Measurements from ENCODE around the gene PTPRN2.

PTPRN2 gene

DNA sequence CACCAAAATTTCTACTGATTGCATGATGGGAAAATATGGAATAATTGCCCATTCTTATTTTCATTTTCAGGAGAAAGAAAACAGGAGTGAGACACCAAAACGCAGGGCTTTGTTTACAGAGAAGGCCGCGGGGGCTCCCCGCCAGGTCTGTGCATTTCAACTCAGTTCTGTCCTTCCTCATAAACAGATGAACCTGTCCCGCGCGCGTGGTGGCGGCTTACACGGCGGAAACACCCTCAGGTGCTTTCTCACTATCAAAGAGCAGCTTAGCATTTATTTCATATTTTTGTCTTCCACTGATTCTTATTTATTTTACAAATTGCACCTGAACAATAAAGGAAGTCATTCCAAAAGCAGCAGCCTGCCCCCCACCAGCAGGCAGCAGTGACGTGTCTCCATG lies 579.4 kb downstream of the PTPRN2 start:
- Histone ChIP-seq H2AFZ (no peak overlapping the region), H3K27ac (no peak overlapping the region), H3K9me3 (ENCODE audit: control insufficient read depth, low read length) (no peaks in the 10 kb centered on the region), H3K36me3 (ENCODE audit: control insufficient read depth, insufficient read depth, low read length) (no peaks in the 10 kb centered on the region), H3K79me2 (no peaks in the 10 kb centered on the region), H3K9ac (no peak overlapping the region), H3K4me3 (ENCODE audit: low read depth, low read length) (no peak overlapping the region), H3K4me1 (no peaks in the 10 kb centered on the region), H3K4me2 (ENCODE audit: low read length) (no peak overlapping the region), H3K27me3 (ENCODE audit: control insufficient read depth, insufficient read depth, low read length) (no peaks in the 10 kb centered on the region)
- TF ChIP-seq, protein P1, sequence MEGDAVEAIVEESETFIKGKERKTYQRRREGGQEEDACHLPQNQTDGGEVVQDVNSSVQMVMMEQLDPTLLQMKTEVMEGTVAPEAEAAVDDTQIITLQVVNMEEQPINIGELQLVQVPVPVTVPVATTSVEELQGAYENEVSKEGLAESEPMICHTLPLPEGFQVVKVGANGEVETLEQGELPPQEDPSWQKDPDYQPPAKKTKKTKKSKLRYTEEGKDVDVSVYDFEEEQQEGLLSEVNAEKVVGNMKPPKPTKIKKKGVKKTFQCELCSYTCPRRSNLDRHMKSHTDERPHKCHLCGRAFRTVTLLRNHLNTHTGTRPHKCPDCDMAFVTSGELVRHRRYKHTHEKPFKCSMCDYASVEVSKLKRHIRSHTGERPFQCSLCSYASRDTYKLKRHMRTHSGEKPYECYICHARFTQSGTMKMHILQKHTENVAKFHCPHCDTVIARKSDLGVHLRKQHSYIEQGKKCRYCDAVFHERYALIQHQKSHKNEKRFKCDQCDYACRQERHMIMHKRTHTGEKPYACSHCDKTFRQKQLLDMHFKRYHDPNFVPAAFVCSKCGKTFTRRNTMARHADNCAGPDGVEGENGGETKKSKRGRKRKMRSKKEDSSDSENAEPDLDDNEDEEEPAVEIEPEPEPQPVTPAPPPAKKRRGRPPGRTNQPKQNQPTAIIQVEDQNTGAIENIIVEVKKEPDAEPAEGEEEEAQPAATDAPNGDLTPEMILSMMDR (IDR thresholded peaks at IDR 0.05), result no peak

DNA sequence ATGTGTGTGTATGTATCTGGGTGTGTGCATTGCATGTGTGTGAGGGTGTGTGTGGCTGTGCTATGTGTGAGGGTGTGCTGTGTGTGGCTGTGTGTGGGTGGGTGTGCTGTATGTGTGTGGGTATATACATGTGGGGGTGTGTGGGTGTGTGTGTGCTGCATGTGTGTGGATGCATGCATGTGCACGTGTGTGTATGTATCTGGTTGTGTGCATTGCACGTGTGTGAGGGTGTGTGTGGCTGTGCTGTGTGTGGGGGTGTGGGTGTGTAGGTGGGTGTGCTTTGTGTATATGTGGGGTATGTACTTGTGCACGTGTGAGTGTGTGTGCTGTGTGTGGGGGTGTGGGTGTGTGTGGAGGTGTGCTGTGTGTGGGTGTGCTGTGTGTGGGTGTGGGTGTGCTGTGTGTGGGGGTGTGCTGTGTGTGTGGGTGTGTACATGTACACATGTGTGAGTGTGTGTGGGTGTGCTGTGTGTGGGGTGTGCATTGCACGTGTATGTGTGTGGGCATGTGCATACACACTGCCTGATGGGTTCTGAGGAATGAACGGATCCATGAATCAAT lies 579.8 kb downstream of the PTPRN2 start:
- Histone ChIP-seq H3K9me3 (ENCODE audit: control insufficient read depth, low read length) (no peaks in the 10 kb centered on the region), H3K4me2 (ENCODE audit: low read length) (no peak overlapping the region), H3K27ac (no peak overlapping the region), H3K36me3 (ENCODE audit: control insufficient read depth, insufficient read depth, low read length) (no peaks in the 10 kb centered on the region), H3K79me2 (no peaks in the 10 kb centered on the region), H3K4me3 (ENCODE audit: low read depth, low read length) (no peak overlapping the region), H3K4me1 (no peaks in the 10 kb centered on the region), H3K27me3 (ENCODE audit: control insufficient read depth, insufficient read depth, low read length) (no peaks in the 10 kb centered on the region), H3K9ac (no peak overlapping the region), H2AFZ (no peak overlapping the region)
- TF ChIP-seq, protein P1 (IDR thresholded peaks at IDR 0.05), result no peak

DNA sequence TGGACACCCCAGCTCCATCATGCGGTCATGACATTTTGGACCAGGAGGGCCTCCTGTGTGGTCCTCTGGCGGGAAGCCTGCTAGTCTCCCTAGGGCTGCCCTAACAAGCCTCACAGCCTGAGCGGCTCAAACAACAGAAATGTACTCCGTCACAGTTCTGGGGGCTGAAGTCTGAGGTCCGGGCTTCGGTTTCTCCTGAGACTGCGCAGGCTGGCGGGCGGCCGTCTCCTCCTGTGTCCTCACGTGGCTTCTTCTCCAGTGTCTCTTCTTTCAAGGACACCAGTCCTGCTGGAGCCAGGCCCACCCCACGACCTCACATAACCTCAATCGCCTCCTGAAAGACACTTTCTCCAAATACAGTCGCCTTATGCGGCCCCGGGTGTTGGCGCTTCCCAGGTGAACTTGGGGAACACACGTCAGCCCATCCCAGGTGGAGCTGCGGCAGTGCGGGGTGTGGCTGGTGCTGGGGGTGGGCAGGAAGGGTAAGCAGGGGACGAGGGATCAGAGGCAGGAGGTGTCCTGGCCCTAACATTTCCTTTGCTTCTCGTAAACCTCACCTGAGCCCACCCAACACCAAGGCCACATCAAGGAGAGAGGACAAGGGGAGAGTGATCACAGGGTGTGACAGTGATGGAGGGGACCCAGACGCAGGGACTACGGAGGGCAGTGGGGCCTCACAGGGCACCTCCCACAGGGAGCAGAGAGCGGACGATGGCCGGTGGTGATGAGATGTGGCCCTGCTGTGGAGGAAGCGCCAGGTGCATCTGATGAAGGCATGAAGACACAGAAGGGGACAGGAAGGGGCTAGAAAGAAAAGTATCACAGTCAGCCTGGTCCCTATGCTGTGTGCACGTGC lies 580.6 kb downstream of the PTPRN2 start:
- no peaks in the 10 kb centered on the region for H3K9me3 ChIP-seq (ENCODE audit: control insufficient read depth, low read length)
- H2AFZ ChIP-seq, result no peak overlapping the region
- H3K36me3 ChIP-seq (ENCODE audit: control insufficient read depth, insufficient read depth, low read length), result no peaks in the 10 kb centered on the region
- H3K27me3 ChIP-seq (ENCODE audit: control insufficient read depth, insufficient read depth, low read length), result no peaks in the 10 kb centered on the region
- H3K4me1 ChIP-seq, result no peaks in the 10 kb centered on the region
- TF ChIP-seq, protein P1 (IDR thresholded peaks at IDR 0.05), result no peak
- no peak overlapping the region for H3K4me3 ChIP-seq (ENCODE audit: low read depth, low read length)
- H3K27ac ChIP-seq, result no peak overlapping the region
- no peaks in the 10 kb centered on the region for H3K79me2 ChIP-seq
- H3K9ac ChIP-seq, result no peak overlapping the region
- H3K4me2 ChIP-seq (ENCODE audit: low read length), result no peak overlapping the region

DNA sequence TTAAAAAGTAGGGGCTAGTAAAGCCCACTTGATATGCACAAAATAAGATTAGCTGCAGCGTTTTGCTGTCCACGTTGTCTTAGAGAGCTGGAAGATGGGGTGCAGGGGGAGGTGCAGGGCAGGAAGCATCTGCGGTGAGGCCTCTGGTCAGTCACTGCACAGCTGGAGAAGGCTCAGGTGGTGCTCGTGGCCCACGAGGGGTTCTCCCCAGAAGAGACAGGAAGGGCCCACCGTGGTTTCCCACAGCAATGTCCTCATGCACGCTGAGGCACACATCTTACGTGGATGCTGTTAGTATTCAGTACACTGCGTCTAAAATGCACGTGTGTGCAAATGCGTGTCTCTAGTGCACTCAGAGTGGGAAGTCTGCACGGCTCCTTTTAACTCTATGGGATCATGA lies 582.1 kb downstream of the PTPRN2 start:
- Histone ChIP-seq H3K4me1 (no peaks in the 10 kb centered on the region), H2AFZ (no peak overlapping the region), H3K9me3 (ENCODE audit: control insufficient read depth, low read length) (no peaks in the 10 kb centered on the region)

More for the DNA sequence above, 582.1 kb downstream of the PTPRN2 start:
- H3K9ac ChIP-seq, result no peak overlapping the region
- no peaks in the 10 kb centered on the region for H3K79me2 ChIP-seq
- TF ChIP-seq, protein P1 (IDR thresholded peaks at IDR 0.05), result no peak
- no peak overlapping the region for H3K4me2 ChIP-seq (ENCODE audit: low read length)
- H3K27me3 ChIP-seq (ENCODE audit: control insufficient read depth, insufficient read depth, low read length), result no peaks in the 10 kb centered on the region
- H3K4me3 ChIP-seq (ENCODE audit: low read depth, low read length), result no peak overlapping the region
- H3K36me3 ChIP-seq (ENCODE audit: control insufficient read depth, insufficient read depth, low read length), result no peaks in the 10 kb centered on the region
- H3K27ac ChIP-seq, result no peak overlapping the region

All from parathyroid adenoma (tissue), 2 donors.